Stimulated activated CD8-positive, alpha-beta memory T cell treated with anti-CD3 and anti-CD28 coated beads, Interleukin-7, amount 100 ng/mL, for 48 hours (primary cell): ENCODE measurements around the gene PRIM2.
"Not testable (repeated sequence)": the region's sequence is repeated elsewhere in the genome, so short reads cannot be mapped to it uniquely, and the experiment has no call there.

Experiments used
- DNase-seq, 2 donors: peaks; one replicate each; pipeline ENCODE4 v3.0.0-alpha.2; 2020; ENCODE audit warnings: low read depth in 1 of 2; ENCODE audit errors: extremely low read depth in 1 of 2

The PRIM2 gene

DNA sequence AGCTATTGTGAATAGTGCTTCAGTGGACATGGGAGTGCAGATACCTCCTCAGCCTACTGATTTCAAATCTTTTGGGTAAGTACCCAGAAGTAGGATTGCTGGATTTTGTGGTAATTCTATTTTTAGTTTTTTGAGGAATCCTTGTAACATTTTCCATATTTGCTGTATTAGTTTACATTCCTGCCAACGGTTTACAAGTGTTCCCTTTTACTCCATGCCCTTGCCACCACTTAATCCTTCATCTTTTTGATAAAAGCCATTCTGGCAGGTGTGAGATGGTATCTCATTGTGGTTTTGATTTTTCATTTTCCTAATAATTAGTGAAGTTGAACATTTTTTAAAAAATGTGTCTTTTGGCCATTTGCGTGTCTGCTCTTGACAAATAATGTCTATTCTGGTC, 125.8 kb downstream of the PRIM2 start:
- not testable (repeated sequence) for DNase-seq

DNA sequence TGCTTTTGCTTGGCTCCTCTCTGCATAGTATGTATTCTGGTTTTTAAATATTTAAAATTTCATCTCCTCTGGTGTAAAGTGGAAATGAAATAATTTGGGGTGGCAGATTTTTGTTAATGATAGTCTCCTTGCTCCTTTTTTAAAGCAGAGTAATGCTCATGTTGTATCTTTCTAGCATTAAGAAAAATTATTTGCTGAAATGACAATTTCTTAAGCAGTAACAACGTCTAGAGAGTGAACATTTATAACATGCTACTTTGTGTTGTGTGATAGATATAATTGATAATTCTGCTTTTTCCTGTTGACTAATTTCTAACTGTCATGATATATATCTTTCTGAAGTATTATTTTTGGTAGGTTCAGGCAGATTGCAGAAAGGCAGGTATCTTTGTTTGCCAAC, 127.4 kb downstream of the PRIM2 start:
- DNase-seq = not testable (repeated sequence)

DNA sequence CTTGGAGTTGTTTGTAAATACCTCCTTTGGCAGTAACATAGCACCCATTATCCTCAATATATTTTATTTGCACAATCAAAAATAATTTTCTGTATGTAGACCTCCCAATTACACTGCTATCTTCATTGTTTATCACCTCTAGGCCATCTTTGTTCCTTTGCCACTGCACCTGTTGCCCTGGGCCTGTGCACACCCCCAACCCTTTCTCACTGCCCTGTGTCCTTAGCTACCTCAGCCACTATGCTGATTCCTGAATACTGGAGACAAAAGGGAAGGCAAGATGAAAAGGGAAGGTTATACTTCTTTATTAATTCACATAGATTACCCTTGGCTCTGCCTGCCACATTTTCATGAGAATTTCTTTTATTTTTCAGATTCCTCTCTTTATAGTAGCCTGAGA, 127.9 kb downstream of the PRIM2 start:
- not testable (repeated sequence) for DNase-seq

DNA sequence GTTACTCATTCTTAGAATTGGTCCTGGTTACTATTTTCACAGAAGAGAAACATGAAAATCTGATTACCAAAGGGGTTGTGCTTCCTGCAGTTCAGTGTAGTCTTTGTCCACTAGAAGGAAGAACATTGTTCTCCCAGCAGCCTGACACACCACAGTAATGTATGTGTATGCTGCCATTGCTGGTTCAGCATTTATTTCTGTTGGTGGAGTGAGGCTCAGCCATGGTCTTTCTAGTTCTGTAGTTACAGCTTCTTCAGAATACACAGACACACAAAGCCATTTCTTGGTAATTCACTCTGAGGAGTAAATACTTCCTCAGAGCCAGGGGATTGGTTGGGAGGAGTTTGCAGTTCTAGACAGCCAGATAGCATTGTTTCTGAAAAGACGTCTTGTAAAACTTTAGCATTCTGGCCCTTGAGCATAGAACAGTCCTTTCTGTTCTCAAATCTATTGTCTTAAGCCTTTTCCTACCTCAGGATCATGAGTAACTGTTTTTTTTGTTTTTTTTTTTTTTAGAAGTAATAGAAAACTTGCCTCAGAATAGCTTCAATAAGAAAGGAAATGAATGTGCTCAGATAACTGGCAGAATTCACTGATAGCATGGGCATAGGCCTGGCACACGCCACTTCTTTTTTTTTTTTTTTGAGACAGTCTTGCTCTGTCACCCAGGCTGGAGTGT, 128.5 kb downstream of the PRIM2 start:
- not testable (repeated sequence) for DNase-seq

DNA sequence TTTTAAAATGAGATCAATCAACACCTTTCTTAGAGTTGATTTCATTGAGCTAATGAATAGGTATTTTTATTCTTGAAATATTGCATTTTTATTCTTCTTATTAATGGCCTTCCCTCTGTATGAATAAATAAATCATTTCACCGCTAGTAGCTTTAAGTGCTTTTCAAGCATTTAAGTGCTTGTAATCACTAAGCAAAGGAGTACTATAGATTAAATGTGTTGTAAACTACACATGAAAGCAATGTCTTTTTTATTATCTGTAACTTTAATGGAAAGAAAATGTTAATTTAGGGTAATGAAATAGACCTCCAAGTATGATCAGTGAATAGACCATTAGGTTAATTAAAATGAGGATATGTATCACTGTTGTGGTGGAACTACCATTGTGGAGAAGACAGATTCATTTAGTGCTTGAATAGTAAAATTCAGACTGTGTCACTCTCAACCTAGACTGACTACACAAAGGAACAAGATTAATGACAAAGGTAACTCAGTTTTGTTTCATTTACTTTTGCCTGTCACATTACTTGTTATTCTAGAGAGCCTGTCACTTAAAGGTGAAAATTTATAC, 132.2 kb downstream of the PRIM2 start:
- not testable (repeated sequence) for DNase-seq

DNA sequence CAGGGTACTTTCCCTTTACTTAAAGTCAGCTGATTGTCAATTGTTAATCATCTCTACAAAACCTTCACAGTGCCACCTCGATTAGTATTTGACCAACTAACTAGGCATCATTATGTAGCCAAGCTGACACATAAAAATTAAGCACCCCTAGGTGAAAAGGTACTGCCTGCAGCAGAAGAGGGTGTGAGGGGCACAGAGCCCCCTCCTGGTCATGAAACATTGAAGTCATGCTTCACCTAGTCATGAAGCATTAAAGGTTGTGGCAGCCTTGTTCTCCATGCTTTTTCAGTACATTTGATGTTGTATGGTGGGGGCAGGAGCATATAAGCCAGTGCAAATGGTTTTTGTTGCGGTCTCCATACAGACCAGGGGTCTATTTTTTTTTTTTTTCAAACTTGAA, 142.4 kb downstream of the PRIM2 start:
- DNase-seq = not testable (repeated sequence)

DNA sequence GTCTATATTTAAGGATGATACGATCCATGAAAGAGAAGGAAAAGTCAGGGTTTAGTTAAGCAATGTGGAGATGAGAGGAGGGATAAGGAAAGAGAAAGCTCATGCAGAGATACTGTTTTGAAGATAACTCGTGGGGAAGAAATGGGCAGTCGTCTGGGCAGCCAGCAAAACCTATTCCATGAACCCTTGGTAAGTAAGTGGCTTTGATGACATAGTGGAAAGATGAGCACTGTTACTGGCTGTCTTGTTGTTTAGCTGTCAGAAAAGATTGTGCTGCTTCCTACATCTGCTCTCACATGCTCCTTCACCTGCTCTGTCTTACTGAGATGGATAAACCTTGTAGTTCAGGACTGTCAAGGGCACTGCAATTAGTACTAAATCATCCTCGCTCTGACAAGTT, 143.6 kb downstream of the PRIM2 start:
- DNase-seq = not testable (repeated sequence)

DNA sequence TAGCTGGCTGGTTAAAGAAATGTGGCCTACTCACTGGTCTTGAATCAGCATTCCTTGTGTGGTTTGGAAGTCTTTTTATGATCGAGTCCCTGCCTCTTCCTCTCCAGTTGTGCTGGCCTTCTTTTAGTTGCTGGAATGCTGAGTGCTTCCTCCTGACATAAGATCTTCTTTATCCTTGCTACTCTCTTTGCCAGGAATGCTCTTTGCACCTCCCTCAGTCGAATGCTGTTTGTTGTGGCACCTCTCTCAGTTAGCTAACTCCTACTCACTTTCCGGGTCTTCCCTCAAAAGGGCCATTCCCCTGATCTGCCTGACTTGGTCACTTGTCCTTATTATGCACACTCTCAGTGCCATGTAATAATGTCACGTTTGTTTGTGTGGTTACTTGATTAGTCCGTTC, 146.4 kb downstream of the PRIM2 start:
- not testable (repeated sequence) for DNase-seq

DNA sequence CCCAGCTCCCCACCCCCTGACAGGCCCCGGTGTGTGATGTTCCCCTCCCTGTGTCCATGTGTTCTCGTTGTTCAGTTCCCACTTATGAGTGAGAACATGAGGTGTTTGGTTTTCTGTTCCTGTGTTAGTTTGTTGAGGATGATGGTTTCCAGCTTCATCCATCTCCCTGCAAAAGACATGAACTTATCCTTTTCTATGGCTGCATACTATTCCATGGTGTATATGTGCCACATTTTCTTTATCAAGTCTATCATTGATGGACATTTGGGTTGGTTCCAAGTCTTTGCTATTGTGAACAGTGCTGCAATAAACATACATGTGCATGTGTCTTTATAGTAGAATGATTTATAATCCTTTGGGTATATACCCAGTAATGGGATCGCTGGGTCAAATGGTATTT, 148.5 kb downstream of the PRIM2 start:
- not testable (repeated sequence) for DNase-seq

DNA sequence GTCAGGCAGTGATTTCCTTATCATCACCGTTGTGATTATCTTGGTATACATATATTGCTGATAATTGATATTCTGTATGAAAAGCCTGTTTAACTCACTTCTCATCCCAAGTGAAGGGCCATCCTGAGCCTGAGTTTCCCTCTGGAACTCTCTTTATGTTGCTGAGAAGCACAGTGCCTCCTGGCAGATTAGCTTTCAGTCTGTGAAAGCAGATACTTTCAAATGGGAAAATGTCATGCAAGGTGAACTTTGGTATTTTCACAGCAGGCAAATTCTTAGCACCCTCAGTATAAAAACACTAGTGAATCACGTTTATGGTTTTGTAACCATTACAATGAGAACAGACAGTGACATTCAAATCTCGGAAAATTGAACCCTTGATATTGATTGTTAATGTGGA, 151.6 kb downstream of the PRIM2 start:
- no peak for DNase-seq

DNA sequence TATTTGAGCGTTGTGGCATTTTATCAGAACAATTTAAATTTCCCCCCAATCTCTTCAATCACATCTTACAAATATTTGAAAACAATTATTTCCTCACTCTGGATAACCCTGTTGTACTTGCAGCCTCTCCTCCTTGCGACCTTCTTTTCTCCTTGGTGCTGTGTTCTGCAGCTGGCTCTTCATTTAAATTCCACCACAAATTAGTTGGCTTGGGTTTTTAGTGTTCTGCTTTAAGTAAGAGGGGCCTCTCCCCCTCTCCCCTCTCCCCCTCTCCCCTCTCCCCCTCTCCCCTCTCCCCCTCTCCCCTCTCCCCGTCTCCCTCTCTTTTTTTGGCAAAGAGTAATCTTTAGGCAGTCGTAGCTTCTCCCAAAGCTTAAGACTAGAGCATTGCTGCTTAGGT, 152.7 kb downstream of the PRIM2 start:
- DNase-seq = not testable (repeated sequence)

DNA sequence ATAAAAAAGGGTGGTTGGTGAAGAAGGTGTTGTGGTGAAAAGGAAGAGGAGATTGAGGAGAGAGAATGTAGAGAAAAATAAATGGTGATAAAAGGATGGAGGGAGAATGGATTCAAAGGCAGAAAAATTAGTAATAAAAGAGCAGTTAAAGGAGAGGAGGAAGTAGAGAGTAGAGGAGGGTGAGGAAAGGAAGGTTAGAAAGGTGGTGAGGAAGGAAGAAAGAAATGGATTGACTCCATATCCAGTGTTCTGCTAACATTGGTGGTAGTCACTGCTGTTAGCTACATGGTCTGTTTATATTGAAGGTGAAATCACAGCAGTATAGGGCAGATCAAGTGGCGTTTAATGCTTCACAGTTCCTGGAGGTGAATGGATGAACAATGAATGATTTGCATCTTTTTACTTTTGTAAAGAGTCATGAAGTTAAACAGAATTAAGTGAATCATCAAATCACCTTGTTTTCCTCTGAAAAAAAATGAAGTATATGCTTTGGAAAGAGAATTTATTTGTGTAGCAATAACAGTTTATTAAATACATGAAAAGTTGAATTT, 154.0 kb downstream of the PRIM2 start:
- DNase-seq = not testable (repeated sequence)

DNA sequence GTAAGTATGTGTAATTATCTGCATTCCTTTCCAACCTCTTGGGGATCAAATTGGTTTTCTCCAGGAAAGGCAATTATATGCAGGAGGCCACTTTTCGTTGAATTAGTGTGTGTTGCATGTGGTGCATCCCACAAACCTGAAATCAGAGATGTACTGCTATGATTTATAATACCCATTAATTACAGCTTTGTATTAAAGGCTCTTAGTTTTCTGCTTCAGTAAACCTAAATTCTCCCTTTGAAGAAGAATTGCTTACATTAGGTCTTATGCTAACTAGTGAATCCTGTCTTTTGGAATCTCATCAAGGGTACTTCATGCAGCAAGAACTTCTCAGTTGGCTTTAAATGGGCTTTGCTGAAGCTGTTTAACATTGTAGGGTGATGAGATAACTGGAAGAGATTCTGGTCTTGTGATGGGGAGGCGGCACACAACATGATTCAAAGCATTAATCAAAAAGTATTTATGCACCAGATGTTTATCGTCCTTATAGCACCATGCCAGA, 155.5 kb downstream of the PRIM2 start:
- not testable (repeated sequence) for DNase-seq

DNA sequence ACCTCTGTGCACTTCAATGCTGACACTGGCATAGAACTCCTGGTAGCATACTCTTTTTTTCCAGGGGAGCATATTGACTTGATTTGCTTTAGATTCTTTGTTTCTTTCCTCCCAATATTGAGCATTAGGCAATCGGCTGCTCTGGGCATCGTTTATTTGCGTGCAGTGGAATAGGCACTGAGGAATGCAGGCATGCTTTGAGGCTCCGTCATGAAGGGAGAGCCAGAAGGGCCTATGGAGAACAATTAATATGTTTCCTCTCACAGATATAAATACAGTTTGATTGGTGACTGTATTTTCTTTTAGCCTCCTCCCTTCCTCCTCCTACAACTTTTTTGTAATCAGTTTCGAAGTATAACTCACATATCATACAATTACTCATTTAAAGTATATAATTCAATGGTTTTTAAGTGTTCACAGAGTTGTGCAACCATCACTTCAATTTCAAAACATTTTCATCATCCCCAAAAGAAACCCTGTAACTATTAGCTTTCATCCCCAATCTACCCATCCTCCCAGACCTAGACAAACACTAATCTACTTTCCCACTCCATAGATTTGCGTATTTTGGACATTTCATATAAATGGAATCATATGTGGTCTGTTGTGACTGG, 157.5 kb downstream of the PRIM2 start:
- DNase-seq = not testable (repeated sequence)

DNA sequence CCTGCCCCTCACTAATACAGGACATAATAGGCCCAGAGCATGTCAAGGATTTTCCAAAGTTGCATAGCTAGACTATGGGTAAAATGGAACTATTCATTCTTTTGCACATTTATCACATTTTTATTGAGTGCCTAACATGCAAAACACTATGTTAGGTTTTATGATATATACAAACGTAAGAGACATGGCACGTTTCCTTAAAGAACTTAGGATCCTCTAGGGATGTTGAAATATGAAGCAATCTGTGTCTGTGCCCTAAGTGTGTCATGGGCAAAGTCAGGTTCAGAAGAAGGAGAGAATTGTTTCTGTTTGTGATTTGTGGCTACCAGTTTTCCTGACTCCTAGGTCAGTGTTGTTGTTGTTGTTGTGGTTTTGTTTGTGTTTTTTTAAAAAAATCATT, 158.2 kb downstream of the PRIM2 start:
- not testable (repeated sequence) for DNase-seq

DNA sequence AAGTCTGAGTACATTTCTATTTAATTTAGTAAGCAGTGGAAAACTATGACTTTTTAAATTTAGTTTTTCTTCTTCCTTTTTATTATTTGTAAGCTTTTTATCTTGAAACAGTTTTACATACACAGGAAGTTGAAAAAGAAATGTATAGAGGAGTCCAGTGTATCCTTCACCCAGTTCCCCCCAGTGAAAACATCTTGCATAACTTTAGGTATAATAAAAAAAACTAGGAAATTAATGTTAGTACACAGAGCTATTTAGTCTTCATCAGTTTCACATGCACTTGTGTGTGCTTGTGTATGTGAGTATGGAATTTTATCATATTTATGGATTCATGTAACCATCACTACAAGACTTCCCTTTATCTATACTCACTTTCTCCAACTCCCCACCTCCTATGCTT, 162.8 kb downstream of the PRIM2 start:
- not testable (repeated sequence) for DNase-seq

DNA sequence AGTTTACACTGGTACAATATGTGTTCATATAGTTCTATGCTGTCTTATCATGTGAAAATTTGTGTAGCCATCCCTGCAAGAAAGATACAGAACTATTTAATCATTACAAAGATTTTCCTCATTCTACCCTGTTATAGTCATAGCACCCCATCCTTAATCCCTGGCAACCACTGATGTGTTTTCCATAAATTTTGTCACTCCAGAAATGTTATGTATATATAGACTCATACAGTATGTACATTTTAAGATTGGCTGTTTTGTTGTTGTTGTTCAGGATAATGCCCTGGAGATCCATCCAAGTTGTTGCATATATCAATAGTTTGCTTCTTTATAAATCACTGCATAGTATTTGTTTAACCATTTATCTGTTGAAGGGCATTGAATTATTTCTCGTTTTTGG, 163.7 kb downstream of the PRIM2 start:
- not testable (repeated sequence) for DNase-seq

DNA sequence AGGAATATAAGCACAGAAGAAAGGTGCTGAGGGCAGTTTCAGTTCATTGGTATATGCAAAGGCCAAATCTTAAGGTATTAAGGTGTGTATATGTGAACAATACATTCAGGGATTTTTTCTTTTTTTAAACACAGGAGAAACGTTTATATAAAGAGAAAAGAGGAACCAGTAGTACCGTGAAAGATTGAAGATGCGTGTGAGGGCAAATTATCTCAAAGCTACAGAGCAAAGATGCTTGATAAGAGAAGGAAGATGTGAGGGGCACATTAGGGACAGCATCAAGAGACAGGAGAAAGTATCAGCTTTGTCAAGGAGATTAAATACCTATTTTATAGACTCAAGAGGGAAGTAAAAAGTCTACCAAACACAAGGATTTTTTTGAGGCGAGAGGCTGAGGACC, 165.0 kb downstream of the PRIM2 start:
- not testable (repeated sequence) for DNase-seq

DNA sequence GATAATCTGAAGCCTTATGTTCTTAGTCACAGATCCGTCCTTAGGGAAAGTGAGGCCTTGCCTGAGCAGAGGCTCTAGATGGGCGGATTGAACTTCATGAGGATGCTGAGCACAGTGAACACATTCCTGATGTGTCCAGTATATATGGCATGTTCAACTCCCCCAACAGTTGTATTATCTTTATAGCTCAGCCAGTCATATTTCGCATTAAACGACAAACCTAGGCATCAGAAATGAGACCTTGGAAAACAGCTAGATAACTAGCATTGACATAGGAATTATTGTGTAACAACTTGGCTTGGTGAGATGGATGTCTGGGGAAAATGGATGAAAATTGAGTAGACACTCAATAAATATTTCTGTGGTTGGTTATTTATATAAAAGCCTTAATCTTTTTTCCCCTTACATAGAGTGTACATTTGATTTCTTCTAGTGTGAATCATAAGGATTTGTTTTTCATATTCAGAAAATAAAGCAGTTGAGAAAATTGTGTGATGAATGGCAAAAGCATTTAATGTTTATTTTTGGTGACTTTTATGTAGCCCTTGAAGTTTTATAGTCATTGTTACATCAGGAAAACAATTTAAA, 169.2 kb downstream of the PRIM2 start:
- DNase-seq = not testable (repeated sequence)

DNA sequence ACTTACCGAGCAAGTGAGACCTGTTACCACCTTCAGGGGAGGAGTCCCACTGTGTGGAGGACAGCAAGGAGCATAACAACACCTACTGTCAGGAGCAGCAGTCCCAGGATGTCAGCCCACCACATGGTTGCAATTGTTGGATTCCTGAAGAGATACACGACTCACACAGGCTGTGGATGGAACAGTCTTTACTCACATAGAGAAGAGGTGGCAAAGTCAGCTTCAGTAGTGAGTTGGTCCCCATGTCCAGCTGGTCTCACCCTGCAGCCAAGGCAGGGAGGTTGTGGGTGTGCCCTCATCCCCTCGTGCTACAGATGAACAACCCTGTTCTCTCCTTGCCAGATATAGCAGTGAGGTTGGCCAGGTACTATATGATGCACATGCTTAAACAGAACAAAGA, 171.1 kb downstream of the PRIM2 start:
- not testable (repeated sequence) for DNase-seq

DNA sequence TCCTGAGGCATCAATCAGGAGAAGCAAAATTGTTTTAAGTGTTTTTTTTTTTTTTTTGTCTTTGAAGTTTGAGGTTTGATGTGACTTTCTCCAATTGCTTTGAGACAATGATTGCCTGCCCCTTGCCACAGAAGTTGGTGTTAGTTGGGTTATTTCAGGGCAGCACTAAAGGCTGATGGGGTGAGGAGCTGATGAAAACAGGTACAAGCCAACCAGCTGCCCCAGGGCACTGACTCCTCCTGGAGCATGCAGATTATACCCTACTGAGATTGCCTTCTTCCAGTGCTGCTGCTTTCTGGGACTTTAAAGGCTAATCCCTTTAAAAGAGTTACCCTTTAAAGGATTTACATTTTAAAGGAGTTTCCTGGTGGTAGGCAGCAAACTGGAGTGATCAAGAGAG, 172.5 kb downstream of the PRIM2 start:
- not testable (repeated sequence) for DNase-seq
